ES-I3 (cell line): Measurements from ENCODE around the gene ADAMTS6.
"Not testable (repeated sequence)": the region's sequence is repeated elsewhere in the genome, so short reads cannot be mapped to it uniquely, and the experiment has no call there.

Experiments used
- H3K36me3 ChIP-seq: 2 replicates; pipeline ENCODE4 v1.6.1; 2013; ENCODE audit warnings: mild to moderate bottlenecking, low read length, control low read depth, moderate library complexity; ENCODE audit not compliant: insufficient read depth
- H3K4me1 ChIP-seq: 2 replicates; pipeline ENCODE4 v1.6.1; 2013; ENCODE audit warnings: mild to moderate bottlenecking, control low read depth, low read length; ENCODE audit not compliant: insufficient read depth
- H3K9ac ChIP-seq: 2 replicates; pipeline ENCODE4 v1.6.1; 2013; ENCODE audit warnings: low read depth, mild to moderate bottlenecking, low read length, moderate library complexity
- H3K9me3 ChIP-seq: 2 replicates; pipeline ENCODE4 v1.6.1; 2013; ENCODE audit warnings: mild to moderate bottlenecking, low read length, moderate library complexity; ENCODE audit not compliant: control insufficient read depth, insufficient read depth

ADAMTS6 gene

DNA sequence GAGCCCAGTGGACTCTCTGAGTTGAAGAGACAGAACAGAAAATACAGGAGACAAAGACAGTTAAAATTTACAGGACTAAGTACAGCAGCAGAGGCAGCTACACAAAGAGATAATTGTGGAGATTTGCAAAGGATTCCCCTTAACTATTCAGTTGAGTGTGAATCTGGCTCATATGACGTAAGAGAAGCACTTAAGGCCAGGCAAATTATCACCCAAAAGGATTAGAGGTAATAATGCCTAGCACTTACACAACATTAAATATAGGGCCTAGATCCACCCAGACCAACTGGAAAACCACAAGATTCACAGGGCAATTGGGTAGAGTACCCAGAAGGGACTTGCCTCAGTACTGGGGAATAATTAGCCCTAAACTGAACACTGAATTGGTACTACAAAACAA is 41.3 kb downstream of the ADAMTS6 start:
- H3K4me1 ChIP-seq, result no peaks in the 10 kb centered on the region
- H3K9ac ChIP-seq, result no peak overlapping the region
- no peaks in the 10 kb centered on the region for H3K36me3 ChIP-seq
- no peaks in the 10 kb centered on the region for H3K9me3 ChIP-seq

DNA sequence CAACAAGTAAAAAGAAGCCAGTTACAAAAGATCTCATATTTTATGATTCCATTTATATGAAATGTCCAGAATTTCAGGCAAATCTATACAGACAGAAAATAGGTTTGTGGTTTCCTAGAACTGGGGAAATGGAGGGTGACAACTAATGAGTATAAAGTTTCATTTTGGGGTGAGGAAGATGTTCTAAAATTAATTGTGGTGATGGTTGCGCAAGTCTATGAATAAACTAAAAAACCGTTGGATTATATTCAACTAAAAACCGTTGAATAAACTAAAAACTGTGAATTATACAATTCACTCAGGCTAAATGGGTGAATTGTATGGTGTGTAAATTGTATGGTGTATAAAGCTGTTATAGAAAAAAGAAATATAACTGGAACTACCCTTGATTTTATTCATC is 47.6 kb downstream of the ADAMTS6 start:
- H3K9me3 ChIP-seq, result no peaks in the 10 kb centered on the region
- H3K36me3 ChIP-seq, result no peaks in the 10 kb centered on the region
- no peaks in the 10 kb centered on the region for H3K4me1 ChIP-seq
- H3K9ac ChIP-seq, result no peak overlapping the region

DNA sequence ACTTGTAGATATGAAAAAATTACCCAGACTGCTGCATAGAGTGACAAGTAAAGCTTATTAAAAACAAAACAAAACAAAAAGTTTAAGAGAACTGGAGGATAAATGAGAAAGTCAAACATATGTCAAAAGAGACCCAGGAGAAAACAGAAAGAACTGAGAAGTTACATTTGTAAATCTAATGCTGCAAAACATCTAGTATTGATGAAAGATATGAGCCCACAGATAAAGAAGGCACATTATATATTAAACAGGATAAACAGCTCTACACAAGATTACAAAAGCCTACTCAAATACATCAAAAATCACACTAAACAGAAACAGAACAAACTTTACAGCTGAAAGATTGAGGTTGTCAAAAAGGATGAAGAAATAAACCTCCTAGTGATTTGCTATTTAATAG is 55.1 kb downstream of the ADAMTS6 start:
- H3K36me3 ChIP-seq, result no peaks in the 10 kb centered on the region
- no peaks in the 10 kb centered on the region; the same call in none of the 2 replicates for H3K9me3 ChIP-seq
- no peaks in the 10 kb centered on the region for H3K4me1 ChIP-seq
- H3K9ac ChIP-seq, result no peak overlapping the region

DNA sequence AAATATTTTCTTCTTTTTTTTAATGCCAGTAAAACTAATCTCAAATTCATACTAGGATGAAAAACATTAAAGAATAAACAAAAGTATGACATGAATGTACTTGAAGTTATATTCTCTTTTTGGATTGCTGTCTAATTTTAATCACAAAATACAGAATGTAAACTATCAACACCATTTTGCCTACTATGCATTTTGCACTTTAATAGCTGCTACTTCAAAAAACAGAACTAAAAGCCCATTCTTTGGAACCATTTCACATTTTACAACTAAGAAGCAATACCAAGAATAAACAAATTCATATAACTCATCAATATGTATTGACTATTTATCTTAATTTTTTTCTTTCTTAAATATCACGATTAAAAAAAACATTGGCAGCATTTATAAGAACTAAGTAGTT is 58.1 kb downstream of the ADAMTS6 start:
- H3K9ac ChIP-seq, result no peak overlapping the region
- no peaks in the 10 kb centered on the region; the same call in none of the 2 replicates for H3K9me3 ChIP-seq
- no peaks in the 10 kb centered on the region for H3K4me1 ChIP-seq
- H3K36me3 ChIP-seq, result no peaks in the 10 kb centered on the region

DNA sequence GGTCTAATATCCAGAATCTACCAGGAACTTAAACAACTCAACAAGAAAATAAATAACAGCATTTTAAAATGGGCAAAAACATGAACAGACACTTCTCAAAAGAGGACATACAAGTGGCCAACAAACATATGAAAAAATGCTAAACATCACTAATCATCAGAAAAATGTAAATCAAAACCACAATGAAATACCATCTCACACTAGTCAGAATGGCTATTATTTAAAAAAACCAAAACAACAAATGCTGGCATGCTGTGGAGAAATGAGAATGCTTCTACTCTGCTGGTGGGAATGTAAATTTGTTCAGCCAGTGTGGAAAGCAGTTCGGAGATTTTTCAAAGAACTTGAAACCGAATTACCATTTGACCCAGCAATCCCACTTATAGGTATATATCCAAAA is 63.1 kb downstream of the ADAMTS6 start:
- Histone ChIP-seq H3K9ac (no peak overlapping the region), H3K36me3 (no peaks in the 10 kb centered on the region), H3K4me1 (no peaks in the 10 kb centered on the region), H3K9me3 (no peaks in the 10 kb centered on the region; the same call in none of the 2 replicates)

DNA sequence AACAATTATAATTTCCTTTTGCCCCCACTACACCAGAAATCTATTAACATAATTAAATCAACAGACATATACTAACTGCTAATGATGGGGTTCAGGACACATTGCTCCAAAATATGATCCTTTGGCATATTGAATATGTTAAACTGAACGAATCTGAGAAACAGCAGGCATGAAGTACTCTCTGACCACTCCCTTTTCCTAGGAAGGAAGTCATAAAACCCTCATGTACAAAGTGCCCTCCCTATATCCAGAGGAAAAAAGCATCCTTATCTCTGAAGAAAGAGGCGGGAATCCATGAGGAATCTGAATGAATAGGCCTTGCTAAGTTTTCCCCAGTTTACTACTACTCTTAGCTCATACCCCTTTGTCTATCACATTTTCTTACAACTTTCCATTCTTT is 67.9 kb downstream of the ADAMTS6 start:
- H3K9me3 ChIP-seq, result no peaks in the 10 kb centered on the region; the same call in 1 of the 2 replicates
- H3K9ac ChIP-seq, result no peak overlapping the region
- no peaks in the 10 kb centered on the region for H3K4me1 ChIP-seq
- no peaks in the 10 kb centered on the region for H3K36me3 ChIP-seq

DNA sequence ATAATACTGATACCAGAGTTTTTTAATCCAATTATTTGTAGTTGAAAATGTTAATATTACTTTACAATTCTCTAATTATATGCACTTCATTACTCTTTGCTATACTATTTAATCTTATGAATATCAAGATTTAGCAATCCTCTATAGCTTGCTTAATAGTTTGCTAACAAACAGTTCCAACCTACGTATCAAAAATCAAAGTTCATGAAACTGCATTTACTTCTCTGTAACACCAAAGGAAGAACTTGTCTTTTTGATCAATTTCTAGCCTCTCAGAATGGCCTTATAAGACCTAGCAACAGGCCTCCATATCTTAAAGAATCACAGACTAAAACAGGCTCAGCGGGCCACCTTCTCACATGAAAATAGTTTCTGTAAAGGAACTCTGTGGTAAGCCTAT is 68.9 kb downstream of the ADAMTS6 start:
- no peak overlapping the region for H3K9ac ChIP-seq
- H3K9me3 ChIP-seq, result no peaks in the 10 kb centered on the region
- no peaks in the 10 kb centered on the region for H3K4me1 ChIP-seq
- H3K36me3 ChIP-seq, result no peaks in the 10 kb centered on the region

DNA sequence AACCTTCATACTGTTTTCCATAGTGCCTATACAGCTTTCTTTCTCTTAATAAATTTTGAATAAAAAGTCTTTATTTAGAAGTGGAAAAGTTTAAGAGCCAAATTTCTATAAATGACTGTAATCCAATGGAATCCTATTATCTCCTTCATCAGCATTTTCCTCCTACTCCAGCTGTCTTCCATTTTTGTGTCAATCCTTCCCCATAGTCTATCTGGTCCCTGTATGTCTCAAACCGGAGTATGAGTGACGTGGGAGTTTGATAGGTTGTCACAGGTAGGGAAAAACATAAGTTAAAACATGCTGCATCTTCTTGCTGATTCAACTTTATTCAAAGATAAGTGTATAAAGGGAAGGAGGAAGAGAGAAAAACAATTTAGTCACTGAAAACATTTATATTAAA is 70.4 kb downstream of the ADAMTS6 start:
- Histone ChIP-seq H3K4me1 (no peaks in the 10 kb centered on the region), H3K9me3 (no peaks in the 10 kb centered on the region), H3K36me3 (no peaks in the 10 kb centered on the region), H3K9ac (no peak overlapping the region)

DNA sequence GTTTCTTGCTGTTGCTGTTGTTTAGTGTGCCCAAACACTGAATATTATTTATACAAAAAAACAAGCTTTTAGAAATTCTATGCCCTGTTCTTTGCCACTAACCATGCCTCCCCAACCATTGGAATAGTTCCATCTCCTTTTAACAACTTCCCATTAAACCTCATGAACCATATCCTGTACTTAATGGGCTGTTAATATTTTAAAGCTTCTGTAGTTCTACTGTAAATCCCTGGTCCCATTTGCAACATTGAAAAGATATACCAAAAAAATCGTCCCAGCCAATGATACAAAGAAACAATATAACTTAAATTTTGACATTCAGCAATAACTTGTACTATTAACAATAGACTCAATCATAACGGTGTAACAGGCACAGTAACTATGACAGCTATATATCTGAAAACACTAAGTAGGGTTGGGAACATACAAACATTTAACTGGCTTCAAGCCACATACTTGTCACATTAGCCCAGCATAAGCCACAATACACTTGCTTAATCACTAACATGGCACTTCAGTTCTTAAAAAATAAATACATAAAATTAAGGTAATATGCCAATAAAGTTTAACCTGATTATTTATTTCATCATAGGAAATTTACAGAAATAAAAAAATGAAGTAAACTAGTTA is 86.1 kb downstream of the ADAMTS6 start:
- Histone ChIP-seq H3K9me3 (no peaks in the 10 kb centered on the region), H3K9ac (no peak overlapping the region), H3K36me3 (no peaks in the 10 kb centered on the region), H3K4me1 (no peaks in the 10 kb centered on the region)

DNA sequence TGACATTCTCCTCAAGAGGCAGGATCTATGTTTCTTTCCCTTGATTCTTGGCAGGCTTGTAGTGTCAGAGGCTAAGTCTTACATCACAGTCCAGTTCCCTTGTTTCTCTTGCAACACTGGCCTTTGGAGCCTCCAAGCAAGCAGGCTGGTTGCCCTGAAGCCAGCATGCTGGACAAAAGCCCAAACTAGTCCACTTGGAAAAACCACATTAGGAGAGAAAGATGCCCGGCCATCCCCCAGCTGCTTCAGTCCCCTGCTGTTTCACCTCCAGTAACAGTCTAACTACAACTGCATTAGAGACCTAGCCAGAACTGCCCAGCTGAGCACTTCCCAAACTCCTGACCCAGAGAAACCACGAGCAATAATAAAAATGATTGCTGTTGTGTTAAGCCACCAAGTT is 87.6 kb downstream of the ADAMTS6 start:
- H3K9me3 ChIP-seq, result no peaks in the 10 kb centered on the region
- H3K36me3 ChIP-seq, result no peaks in the 10 kb centered on the region
- no peak overlapping the region for H3K9ac ChIP-seq
- H3K4me1 ChIP-seq, result no peaks in the 10 kb centered on the region

DNA sequence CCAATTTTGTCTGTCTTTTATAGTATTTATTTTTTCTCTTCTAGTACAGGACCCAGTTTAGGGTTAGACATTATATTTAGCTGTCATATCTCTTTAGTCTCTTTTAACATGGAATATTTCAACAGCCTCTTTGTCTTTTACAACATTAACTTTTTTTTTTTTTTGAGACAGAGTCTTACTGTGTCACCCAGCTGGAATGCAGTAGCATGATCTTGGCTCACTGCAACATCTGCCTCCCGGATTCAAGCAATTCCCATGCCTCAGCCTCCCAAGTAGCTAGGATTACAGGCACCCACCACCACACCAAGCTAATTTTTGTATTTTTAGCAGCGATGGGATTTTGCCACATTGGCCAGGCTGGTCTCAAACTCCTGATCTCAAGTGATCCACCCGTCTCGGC is 90.1 kb downstream of the ADAMTS6 start:
- Histone ChIP-seq H3K9me3 (no peaks in the 10 kb centered on the region), H3K9ac (no peak overlapping the region), H3K4me1 (no peaks in the 10 kb centered on the region), H3K36me3 (no peaks in the 10 kb centered on the region)

DNA sequence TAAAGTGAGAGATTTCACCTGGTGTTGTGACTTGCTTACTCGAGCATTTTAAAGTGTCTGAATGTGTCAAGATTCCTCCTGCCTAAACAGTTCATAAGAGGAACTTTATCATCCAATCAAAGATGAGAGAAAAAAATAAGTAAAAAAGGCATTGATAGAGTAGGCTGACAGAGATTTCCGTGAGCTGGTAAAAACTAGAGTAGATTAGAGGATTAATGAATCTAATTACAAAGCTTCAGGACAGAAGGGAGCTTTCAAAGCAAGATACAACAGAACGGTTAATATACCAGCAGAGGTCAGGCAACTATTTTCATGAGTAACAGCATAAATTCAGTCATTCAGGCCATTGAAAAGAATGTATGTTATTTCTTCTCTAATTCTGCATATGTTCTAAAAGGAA is 91.5 kb downstream of the ADAMTS6 start:
- H3K4me1 ChIP-seq, result no peaks in the 10 kb centered on the region
- no peaks in the 10 kb centered on the region for H3K9me3 ChIP-seq
- H3K9ac ChIP-seq, result no peak overlapping the region
- H3K36me3 ChIP-seq, result no peaks in the 10 kb centered on the region

DNA sequence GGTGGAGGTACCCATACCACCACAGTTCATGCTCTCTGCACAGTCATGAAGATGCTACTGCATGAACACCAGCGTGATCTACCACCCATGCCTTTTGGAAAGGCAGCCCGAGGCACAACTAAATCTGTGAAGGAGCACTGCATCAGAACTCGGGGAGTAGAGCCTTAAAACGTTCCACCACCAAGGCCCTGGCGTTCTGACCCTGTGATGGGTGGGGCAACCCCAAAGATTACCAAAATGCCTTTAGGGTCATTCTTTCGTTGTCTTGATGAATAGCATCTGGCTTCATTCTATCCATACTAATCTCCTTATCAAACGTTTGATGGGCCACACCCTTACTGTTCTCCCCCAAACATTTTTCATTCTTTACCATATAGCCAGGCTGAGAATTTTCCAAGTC is 97.9 kb downstream of the ADAMTS6 start:
- no peaks in the 10 kb centered on the region for H3K9me3 ChIP-seq
- no peak overlapping the region for H3K9ac ChIP-seq
- no peaks in the 10 kb centered on the region for H3K36me3 ChIP-seq
- H3K4me1 ChIP-seq, result no peaks in the 10 kb centered on the region

DNA sequence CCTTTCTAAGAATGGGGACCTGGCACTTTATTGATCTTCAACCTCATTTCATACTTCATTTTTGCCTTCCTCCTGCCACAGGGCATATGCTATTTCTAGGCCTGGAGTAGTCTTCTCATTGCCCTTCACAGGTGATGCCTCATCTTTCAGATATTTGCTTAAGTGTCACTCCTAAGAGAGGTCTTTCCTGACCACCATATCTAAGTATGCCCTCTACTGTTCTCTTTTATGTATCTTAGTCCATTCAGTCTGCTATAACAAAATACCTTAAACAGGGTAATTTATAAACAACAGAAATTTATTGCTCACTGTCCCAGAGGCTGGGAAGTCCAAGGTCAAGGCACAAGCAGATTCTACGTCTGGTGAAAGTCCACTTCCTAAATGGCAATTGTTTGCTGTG is 99.1 kb downstream of the ADAMTS6 start:
- H3K36me3 ChIP-seq, result no peaks in the 10 kb centered on the region
- H3K4me1 ChIP-seq, result no peaks in the 10 kb centered on the region
- H3K9me3 ChIP-seq, result no peaks in the 10 kb centered on the region
- no peak overlapping the region for H3K9ac ChIP-seq

DNA sequence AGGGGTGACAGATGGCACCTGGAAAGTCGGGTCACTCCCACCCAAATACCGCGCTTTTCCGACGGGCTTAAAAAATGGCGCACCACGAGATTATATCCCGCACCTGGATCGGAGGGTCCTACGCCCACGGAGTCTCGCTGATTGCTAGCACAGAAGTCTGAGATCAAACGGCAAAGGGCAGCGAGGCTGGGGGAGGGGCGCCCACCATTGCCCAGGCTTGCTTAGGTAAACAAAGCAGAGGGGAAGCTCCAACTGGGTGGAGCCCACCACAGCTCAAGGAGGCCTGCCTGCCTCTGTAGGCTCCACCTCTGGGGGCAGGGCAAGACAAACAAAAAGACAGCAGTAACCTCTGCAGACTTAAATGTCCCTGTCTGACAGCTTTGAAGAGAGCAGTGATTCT is 111.2 kb downstream of the ADAMTS6 start:
- not testable (repeated sequence) for H3K36me3 ChIP-seq, H3K4me1 ChIP-seq, H3K9me3 ChIP-seq
- H3K9ac ChIP-seq, result peak overlapping the region; percentile 28; the same call in 1 of the 2 replicates

DNA sequence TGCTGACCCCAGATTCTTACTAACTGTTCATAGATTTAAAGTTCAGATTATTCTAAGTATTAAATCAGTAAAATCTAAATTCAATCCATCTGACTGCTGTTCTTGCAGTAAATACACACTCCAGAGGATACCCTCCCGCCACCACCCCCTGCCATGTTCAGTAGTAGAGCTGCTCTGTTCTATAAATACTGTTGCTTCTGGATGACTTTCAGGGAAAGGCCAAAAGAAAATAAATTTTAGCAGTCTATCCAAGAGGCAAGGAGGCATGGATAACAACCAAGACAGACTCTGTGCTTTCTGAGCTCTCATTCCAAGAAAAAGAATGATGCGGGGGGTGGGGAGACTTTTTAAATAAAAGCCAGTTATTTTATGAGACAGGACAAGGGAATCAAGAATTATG is 115.1 kb downstream of the ADAMTS6 start:
- no peaks in the 10 kb centered on the region for H3K36me3 ChIP-seq
- no peaks in the 10 kb centered on the region for H3K9me3 ChIP-seq
- peaks cover 9% of the 10 kb centered on the region for H3K4me1 ChIP-seq
- H3K9ac ChIP-seq, result no peak overlapping the region
